SU-DHL-6 (cell line): ENCODE results near the gene FAM83D.
A peak's percentile ranks its signal among the peaks of the same experiment; 100 is the strongest.

Experiments used
- H2AFZ ChIP-seq: fragments of 200-600 bp; sonication (generic); 2 replicates; pipeline ENCODE4 v1.6.1; 2014; ENCODE audit warnings: low read depth, mild to moderate bottlenecking, moderate library complexity, mixed read lengths, antibody characterized with exemption, low read length; ENCODE audit not compliant: severe bottlenecking
- H3F3A ChIP-seq: fragments of 200-600 bp; shearing (Covaris generic); 2 replicates; pipeline ENCODE4 v1.6.0; 2016; ENCODE audit warnings: antibody characterized with exemption, mild to moderate bottlenecking; ENCODE audit not compliant: insufficient read depth
- H3K27ac ChIP-seq: fragments of 200-600 bp; sonication (generic); 2 replicates; pipeline ENCODE4 v1.5.1; 2016; ENCODE audit warnings: low read depth, mild to moderate bottlenecking, low read length, moderate library complexity, mixed read lengths
- H3K27me3 ChIP-seq: fragments of 200-600 bp; sonication (generic), shearing (Covaris generic); 2 replicates; pipeline ENCODE4 v1.6.0; 2014; ENCODE audit warnings: mild to moderate bottlenecking, low read length
- H3K36me3 ChIP-seq: fragments of 200-600 bp; sonication (generic); 2 replicates; pipeline ENCODE4 v1.6.1; 2014; ENCODE audit warnings: mild to moderate bottlenecking, low read length, mixed read lengths
- H3K4me2 ChIP-seq: fragments of 300-600, 200-600 bp; shearing (Covaris generic), sonication (generic); 2 replicates; pipeline ENCODE4 v1.6.0; 2014; ENCODE audit warnings: low read length, low read depth, mild to moderate bottlenecking; ENCODE audit not compliant: poor library complexity, severe bottlenecking
- H3K4me3 ChIP-seq: fragments of 200-600 bp; sonication (generic); 2 replicates; pipeline ENCODE4 v1.5.1; 2014; ENCODE audit warnings: antibody characterized with exemption, low read length, mild to moderate bottlenecking, mixed read lengths; ENCODE audit not compliant: insufficient read depth, poor library complexity, severe bottlenecking
- H3K79me2 ChIP-seq: fragments of 200-600 bp; sonication (generic); 2 replicates; pipeline ENCODE4 v1.6.1; 2014; ENCODE audit warnings: mild to moderate bottlenecking, low read length, moderate library complexity; ENCODE audit not compliant: insufficient read depth
- H3K9ac ChIP-seq: fragments of 200-600 bp; sonication (generic); 2 replicates; pipeline ENCODE4 v1.7.0; 2014; ENCODE audit warnings: mild to moderate bottlenecking, low read length
- H3K9me2 ChIP-seq: fragments of 200-600 bp; sonication (generic); replicated peaks from 2 replicates; pipeline ENCODE4 v1.6.1; 2014; ENCODE audit warnings: low read length; ENCODE audit not compliant: insufficient read depth
- H3K9me3 ChIP-seq: fragments of 200-600 bp; sonication (generic); 2 replicates; pipeline ENCODE4 v1.6.1; 2014; ENCODE audit warnings: low read length, mixed read lengths; ENCODE audit not compliant: insufficient read depth
- H4K20me1 ChIP-seq: fragments of 200-600 bp; sonication (generic); 2 replicates; pipeline ENCODE4 v1.6.1; 2014; ENCODE audit warnings: low read depth, mild to moderate bottlenecking, antibody characterized with exemption, low read length, moderate library complexity, mixed read lengths
- CTCF ChIP-seq: fragments of 200-600 bp; sonication (generic); IDR thresholded peaks from one replicate; pipeline ENCODE4 v1.5.1; 2017; ENCODE audit warnings: antibody characterized with exemption, mild to moderate bottlenecking, low read length, moderate library complexity; ENCODE audit not compliant: insufficient read depth, poor library complexity, severe bottlenecking
- EZH2phosphoT487 ChIP-seq: fragments of 200-600 bp; sonication (generic), shearing (Covaris generic); conservative IDR thresholded peaks from 2 replicates; pipeline ENCODE4 v1.6.1; 2018; ENCODE audit warnings: mild to moderate bottlenecking, antibody characterized with exemption, low read length, moderate library complexity, mixed read lengths

The FAM83D gene

GRCh38 chr20:38888059-38888831 is 38.0 kb upstream of the FAM83D start:
- Histone ChIP-seq H3K4me3 (no peak overlapping the region), H3K4me2 (no peak overlapping the region), H3K79me2 (peaks cover 57% of the 10 kb centered on the region), H4K20me1 (no peaks in the 10 kb centered on the region), H2AFZ (no peak overlapping the region), H3K27me3 (no peaks in the 10 kb centered on the region), H3K9ac (no peak overlapping the region), H3K9me3 (no peaks in the 10 kb centered on the region), H3K27ac (peak overlapping the region; percentile 36), H3K9me2 (no peaks in the 10 kb centered on the region), H3K36me3 (no peaks in the 10 kb centered on the region), H3F3A (peaks cover 36% of the 10 kb centered on the region)
- no peak for TF ChIP-seq CTCF
- no peak for TF ChIP-seq EZH2phosphoT487

- Histone ChIP-seq H3K4me2 (no peak overlapping the region), H2AFZ (no peak overlapping the region), H3K79me2 (peaks cover 50% of the 10 kb centered on the region), H3K9me2 (no peaks in the 10 kb centered on the region), H3K36me3 (no peaks in the 10 kb centered on the region), H3K9ac (no peak overlapping the region), H3K4me3 (no peak overlapping the region), H3K27me3 (no peaks in the 10 kb centered on the region), H4K20me1 (no peaks in the 10 kb centered on the region), H3K27ac (peak overlapping the region; percentile 36), H3F3A (peaks cover 40% of the 10 kb centered on the region), H3K9me3 (no peaks in the 10 kb centered on the region)
- no peak for TF ChIP-seq CTCF
These were observed 37.2 kb upstream of the FAM83D start for GRCh38 chr20:38889050-38889449.

GRCh38 chr20:38889792-38890496 is 36.3 kb upstream of the FAM83D start:
- Histone ChIP-seq H3K27me3 (no peaks in the 10 kb centered on the region), H3K27ac (peak overlapping the region; percentile 98), H3K79me2 (peaks cover 51% of the 10 kb centered on the region)

More at GRCh38 chr20:38889792-38890496, 36.3 kb upstream of the FAM83D start:
- Histone ChIP-seq H3K4me3 (no peak overlapping the region), H3F3A (peaks cover 36% of the 10 kb centered on the region), H3K9me2 (no peaks in the 10 kb centered on the region), H3K9me3 (no peaks in the 10 kb centered on the region), H2AFZ (no peak overlapping the region), H3K9ac (no peak overlapping the region), H4K20me1 (no peaks in the 10 kb centered on the region), H3K36me3 (no peaks in the 10 kb centered on the region), H3K4me2 (no peak overlapping the region)
- TF ChIP-seq CTCF (no peak), EZH2phosphoT487 (no peak)
